ENCODE measurements around the gene TMEM158.

TMEM158 gene

DNA sequence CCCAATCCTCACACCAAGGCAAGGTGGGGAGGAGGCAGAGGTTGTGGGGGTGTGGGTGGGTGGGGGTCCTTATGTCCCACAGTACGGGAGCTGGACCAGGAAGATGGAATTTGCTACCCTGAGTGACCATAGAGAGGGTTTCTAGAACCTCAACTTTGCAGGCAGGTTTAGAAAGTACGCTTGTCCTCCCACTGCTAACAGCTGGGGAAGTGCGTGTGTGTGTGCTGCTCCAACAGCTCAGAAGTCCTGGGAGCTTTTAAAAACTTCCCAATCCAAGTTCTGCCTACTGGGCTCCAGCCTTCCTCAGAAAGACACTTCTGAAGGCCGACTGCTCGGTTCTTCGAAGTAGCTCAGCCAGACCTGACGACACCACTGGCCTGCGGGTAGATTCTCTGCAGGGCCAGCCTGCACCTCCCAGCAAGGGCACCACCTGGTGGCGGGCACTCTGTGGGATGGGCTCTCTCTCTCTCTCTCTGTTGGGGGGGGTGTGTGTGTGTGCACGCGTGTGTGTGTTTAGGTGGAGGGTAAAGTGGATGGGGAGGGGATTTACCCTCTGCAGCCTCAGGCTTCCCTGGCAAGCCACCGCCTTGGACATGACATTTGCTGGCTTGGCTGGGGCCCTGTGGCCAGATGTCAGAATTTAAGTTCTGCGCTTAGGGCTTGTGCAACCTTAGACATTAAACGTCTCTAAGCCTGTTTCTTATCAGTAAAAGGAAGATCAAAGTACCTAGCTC lies 15.6 kb downstream of the TMEM158 start:
- H3K27ac ChIP-seq (ENCODE audit: low read length) = no peak overlapping the region
- no peaks in the 10 kb centered on the region for H4K20me1 ChIP-seq (ENCODE audit: insufficient read depth, low read length)
- no peak overlapping the region for H3K4me3 ChIP-seq (ENCODE audit: low read depth in 1 of 2, low read length in 2 of 2)
- peak; percentile 73 for DNase-seq
- H3K4me2 ChIP-seq (ENCODE audit: insufficient read depth, low read length) = no peak overlapping the region
- no peaks in the 10 kb centered on the region for H3K36me3 ChIP-seq (ENCODE audit: insufficient read depth, low read length)
- H2AFZ ChIP-seq (ENCODE audit: low read depth, low read length) = no peak overlapping the region
- H3K9me3 ChIP-seq (ENCODE audit: insufficient read depth, low read length, severe bottlenecking) = no peaks in the 10 kb centered on the region
- peak; percentile 97 for ATAC-seq (ENCODE audit: insufficient read depth, low read depth)
- H3K79me2 ChIP-seq (ENCODE audit: insufficient read depth, low read length) = no peaks in the 10 kb centered on the region
- H3K4me1 ChIP-seq (ENCODE audit: insufficient read depth, low read length) = no peaks in the 10 kb centered on the region
- TF ChIP-seq, protein P1, sequence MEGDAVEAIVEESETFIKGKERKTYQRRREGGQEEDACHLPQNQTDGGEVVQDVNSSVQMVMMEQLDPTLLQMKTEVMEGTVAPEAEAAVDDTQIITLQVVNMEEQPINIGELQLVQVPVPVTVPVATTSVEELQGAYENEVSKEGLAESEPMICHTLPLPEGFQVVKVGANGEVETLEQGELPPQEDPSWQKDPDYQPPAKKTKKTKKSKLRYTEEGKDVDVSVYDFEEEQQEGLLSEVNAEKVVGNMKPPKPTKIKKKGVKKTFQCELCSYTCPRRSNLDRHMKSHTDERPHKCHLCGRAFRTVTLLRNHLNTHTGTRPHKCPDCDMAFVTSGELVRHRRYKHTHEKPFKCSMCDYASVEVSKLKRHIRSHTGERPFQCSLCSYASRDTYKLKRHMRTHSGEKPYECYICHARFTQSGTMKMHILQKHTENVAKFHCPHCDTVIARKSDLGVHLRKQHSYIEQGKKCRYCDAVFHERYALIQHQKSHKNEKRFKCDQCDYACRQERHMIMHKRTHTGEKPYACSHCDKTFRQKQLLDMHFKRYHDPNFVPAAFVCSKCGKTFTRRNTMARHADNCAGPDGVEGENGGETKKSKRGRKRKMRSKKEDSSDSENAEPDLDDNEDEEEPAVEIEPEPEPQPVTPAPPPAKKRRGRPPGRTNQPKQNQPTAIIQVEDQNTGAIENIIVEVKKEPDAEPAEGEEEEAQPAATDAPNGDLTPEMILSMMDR (IDR thresholded peaks at IDR 0.05; ENCODE audit: borderline replicate concordance, extremely low read depth, low read length, poor library complexity, severe bottlenecking) = peak; percentile 87
- no peak for TF ChIP-seq EZH2 (IDR thresholded peaks at IDR 0.05; ENCODE audit: borderline replicate concordance, low read depth, low read length, severe bottlenecking)
- no peak overlapping the region for H3K9ac ChIP-seq (ENCODE audit: low read depth, low read length)
- H3K27me3 ChIP-seq (ENCODE audit: insufficient read depth, low read length, poor library complexity) = peaks cover 7% of the 10 kb centered on the region

DNA sequence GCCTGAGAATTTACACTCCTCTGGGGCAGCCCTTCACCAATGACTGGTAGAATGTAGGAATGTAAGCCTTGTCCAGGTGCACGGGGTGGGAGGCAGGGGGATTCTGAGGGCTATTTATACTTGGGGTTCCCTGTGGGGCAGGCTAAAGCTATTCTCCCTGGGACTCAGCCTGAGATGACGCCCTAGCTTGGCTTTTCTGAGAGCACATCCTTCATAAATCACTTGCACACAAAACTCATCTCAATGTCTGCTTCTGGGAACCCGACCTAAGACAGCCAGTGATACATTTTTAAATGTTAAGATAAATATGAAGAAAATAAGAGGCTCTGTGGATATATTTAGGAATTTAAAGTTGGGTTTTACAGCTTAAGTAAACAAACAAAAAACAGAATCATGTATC lies 16.6 kb downstream of the TMEM158 start:
- no peak overlapping the region for H2AFZ ChIP-seq (ENCODE audit: low read depth, low read length)
- H3K27ac ChIP-seq (ENCODE audit: low read length) = no peak overlapping the region
- no peak for TF ChIP-seq EZH2 (IDR thresholded peaks at IDR 0.05; ENCODE audit: borderline replicate concordance, low read depth, low read length, severe bottlenecking)
- TF ChIP-seq, protein P1 (IDR thresholded peaks at IDR 0.05; ENCODE audit: borderline replicate concordance, extremely low read depth, low read length, poor library complexity, severe bottlenecking) = no peak

DNA sequence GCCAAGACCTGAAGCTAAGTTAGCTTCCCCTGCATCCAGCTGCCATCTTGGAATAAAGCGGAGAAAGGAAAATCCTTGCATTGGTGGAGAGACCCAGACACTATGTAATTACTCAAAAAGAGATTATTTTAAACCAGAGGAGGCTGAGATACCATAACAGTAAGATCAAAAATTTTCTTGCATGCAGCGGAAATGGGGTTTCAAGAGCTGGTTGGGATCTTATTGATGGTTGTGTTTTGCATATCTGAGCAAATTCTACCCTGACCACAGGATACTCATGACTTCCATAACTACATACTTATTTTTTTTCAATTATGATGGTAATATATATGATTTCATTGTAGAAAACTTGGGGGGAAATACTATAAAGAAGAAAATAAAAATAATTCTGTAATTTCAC lies 17.5 kb downstream of the TMEM158 start:
- TF ChIP-seq EZH2 (IDR thresholded peaks at IDR 0.05; ENCODE audit: borderline replicate concordance, low read depth, low read length, severe bottlenecking) = no peak
- TF ChIP-seq, protein P1 (IDR thresholded peaks at IDR 0.05; ENCODE audit: borderline replicate concordance, extremely low read depth, low read length, poor library complexity, severe bottlenecking) = no peak
- Histone ChIP-seq H3K4me1 (ENCODE audit: insufficient read depth, low read length) (no peaks in the 10 kb centered on the region), H3K4me2 (ENCODE audit: insufficient read depth, low read length) (no peak overlapping the region), H3K4me3 (ENCODE audit: low read depth in 1 of 2, low read length in 2 of 2) (no peak overlapping the region), H3K27ac (ENCODE audit: low read length) (no peak overlapping the region), H3K9ac (ENCODE audit: low read depth, low read length) (no peak overlapping the region), H3K9me3 (ENCODE audit: insufficient read depth, low read length, severe bottlenecking) (no peaks in the 10 kb centered on the region), H3K27me3 (ENCODE audit: insufficient read depth, low read length, poor library complexity) (peaks cover 7% of the 10 kb centered on the region), H4K20me1 (ENCODE audit: insufficient read depth, low read length) (no peaks in the 10 kb centered on the region), H3K36me3 (ENCODE audit: insufficient read depth, low read length) (no peaks in the 10 kb centered on the region), H3K79me2 (ENCODE audit: insufficient read depth, low read length) (no peaks in the 10 kb centered on the region), H2AFZ (ENCODE audit: low read depth, low read length) (no peak overlapping the region)
- DNase-seq (no peak), ATAC-seq (ENCODE audit: insufficient read depth, low read depth) (no peak)

More for the DNA sequence above, 16.6 kb downstream of the TMEM158 start:
- Histone ChIP-seq H3K9ac (ENCODE audit: low read depth, low read length) (no peak overlapping the region), H4K20me1 (ENCODE audit: insufficient read depth, low read length) (no peaks in the 10 kb centered on the region), H3K4me3 (ENCODE audit: low read depth in 1 of 2, low read length in 2 of 2) (no peak overlapping the region), H3K36me3 (ENCODE audit: insufficient read depth, low read length) (no peaks in the 10 kb centered on the region), H3K4me2 (ENCODE audit: insufficient read depth, low read length) (no peak overlapping the region), H3K4me1 (ENCODE audit: insufficient read depth, low read length) (no peaks in the 10 kb centered on the region), H3K79me2 (ENCODE audit: insufficient read depth, low read length) (no peaks in the 10 kb centered on the region), H3K27me3 (ENCODE audit: insufficient read depth, low read length, poor library complexity) (peaks cover 7% of the 10 kb centered on the region), H3K9me3 (ENCODE audit: insufficient read depth, low read length, severe bottlenecking) (no peaks in the 10 kb centered on the region)
- DNase-seq (no peak), ATAC-seq (ENCODE audit: insufficient read depth, low read depth) (no peak)

Data from DND-41 (cell line).